Measurements from ENCODE around the gene CYTH3. TPM values are rescaled to one million over a fixed set of nuclear protein-coding genes. Genes with fewer than 3 reads are reported as not detected.
"Not testable (repeated sequence)": the region's sequence is repeated elsewhere in the genome, so short reads cannot be mapped to it uniquely, and the experiment has no call there.

Gene CYTH3
- total RNA-seq, 2 donors from 2014 or later, result 12.8 to 13.2 TPM

DNA sequence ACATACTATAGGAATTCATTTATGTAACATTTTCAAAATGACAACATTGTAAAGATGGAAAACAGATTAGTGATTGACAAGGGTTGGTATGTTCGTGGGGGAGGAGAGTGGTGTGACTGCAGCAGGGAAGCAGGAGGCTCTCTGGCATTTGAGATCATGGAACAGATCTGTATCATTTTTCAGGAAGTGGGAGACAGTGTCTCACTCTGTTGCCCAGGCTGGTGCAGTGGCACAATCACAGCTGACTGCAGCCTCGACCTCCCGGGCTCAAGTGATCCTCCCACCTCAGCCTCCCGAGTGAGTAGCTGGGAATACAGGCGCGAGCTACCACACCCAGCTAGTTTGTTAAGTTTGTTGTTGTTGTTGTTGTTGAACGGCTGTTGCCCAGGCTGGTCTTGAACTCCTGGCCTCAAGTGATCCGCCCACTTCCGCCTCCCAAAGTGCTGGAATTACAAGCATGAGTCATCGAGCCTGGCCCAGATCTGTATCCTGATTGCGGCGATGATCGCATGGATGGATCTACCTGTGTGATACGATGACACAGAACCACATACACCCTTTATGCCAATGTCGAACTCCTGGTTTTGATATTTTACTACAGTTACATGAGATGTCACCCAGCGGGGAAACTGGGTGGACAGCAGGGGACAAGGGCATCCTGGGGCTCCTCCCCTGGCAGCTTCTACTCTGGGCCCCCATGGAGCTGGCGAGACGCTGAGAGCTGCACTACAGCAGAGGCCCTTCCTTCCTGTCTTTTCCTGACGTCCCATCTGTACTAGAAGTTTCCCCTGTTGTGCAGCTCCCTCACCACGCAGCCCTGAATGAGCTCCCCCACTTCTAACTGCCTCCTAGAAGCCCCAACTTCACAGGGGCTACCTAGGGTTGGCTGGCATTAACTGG is 12.3 kb upstream of the CYTH3 start:
- DNase-seq (no peak), ATAC-seq (peak; percentile 28)
- intact Hi-C loops (cut with DNase I, micrococcal nuclease), result no loop called here

DNA sequence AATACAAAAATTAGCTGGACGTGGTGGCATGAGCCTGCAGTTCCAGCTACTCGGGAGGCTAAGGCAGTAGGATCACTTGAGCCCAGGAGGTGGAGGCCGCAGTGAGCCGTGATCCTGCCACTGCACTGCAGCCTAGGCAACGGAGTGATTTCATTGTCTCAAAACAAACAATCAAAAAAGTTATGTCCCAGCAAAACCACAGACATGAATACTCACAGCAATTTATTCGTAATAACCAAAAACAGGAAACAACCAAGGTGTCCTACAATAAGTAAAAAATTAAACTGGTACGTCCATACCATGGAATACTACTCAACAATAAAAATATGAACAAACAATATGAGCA is 11.6 kb upstream of the CYTH3 start:
- ATAC-seq (no peak), DNase-seq (no peak)
- intact Hi-C loops (cut with DNase I, micrococcal nuclease), result no loop called here

DNA sequence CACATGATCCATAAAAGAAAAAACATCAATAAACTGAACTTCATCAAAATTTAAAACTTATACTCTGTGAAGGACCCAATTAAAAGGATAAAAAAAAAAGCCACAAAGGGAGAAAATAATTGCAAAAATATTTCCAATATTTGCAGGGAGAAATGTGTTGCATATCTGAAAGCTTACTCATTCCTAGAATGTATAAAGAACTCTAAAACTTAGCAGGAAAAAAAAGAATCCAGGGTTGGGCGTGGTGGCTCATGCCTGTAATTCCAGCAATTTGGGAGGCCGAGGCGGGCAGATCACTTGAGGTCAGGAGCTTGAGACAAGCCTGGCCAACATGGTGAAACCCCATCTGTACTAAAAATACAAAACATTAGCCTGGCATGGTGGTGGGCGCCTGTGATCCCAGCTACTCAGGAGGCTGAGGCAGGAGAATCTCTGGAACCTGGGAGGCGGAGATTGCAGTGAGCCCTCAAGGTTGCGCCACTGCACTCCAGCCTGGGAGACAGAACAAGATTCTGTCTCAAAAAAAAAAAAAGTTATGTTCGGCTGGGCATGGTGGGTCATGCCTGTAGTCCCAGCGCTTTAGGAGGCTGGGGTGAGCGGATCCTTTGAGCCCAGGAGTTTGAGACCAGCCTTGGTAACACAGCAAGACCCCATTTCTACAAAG is 11.1 kb upstream of the CYTH3 start:
- DNase-seq; ATAC-seq; intact Hi-C loops (cut with DNase I, micrococcal nuclease): not testable (repeated sequence)

DNA sequence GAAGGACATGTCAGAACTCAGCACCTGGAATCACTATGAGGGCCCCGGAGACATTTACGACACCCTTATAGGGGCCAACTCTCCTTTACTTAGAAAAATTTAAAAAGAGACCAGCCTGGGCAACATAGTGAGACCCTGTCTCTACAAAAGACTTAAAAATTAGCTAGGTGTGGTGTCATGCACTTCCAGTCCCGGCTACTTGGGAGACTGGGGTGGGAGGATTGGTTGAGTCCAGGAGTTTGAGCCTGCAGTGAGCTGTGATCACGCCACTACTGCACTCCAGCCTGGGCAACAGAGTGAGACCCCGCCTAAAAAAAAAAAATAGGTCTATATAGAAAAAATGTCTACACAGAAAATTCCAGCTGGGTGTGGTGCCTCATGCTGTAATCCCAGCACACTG is 7.5 kb upstream of the CYTH3 start:
- ATAC-seq, result no peak
- intact Hi-C loops (cut with DNase I, micrococcal nuclease), result no loop called here
- no peak for DNase-seq

DNA sequence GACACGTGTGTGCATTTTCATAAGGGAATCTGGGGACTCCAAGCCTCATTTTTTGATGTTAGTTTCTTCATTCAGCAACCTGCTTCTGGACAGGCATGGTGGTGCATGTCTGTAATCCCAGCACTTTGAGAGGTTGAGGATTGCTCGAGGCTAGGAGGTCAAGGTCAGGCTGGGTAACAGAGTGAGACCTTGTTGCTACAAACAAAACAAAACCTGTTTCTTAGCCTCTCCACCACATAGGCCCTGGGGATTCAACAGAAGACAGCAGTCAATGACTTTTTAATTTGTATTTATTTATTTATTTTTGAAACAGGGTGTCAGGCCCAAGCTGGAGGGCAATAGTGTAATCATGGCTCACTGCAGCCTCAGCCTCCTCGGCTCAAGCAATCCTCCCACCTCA is 6.9 kb upstream of the CYTH3 start:
- intact Hi-C loops (cut with DNase I, micrococcal nuclease), result no loop called here
- no peak for ATAC-seq
- DNase-seq, result no peak

DNA sequence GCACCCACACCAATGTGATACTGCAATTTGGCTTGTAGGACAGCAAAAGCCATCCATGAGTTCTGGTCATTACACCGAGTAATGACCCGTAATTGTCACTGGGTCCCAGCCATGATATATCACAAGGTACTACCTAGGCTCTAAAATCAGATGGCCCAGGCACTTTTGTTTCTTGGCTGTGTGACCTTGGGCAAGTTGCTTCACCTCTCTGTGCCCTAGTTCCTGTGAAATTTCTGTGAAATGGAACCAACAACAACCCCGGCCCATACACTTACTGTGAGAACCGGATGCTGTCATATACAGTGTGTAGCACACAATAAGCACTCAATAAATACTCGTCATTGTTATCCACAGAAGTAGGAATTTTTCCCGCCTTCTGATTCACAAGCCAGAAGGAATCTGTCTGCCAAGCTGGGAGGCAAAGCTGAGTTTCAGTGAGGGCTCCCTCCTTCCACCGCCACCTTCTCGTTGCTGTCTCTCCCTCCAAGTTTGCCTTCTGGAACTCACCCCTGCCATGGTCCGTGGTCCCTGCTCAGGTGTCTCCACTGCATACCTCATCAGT is 6.4 kb upstream of the CYTH3 start:
- intact Hi-C loops (cut with DNase I, micrococcal nuclease), result no loop called here
- no peak for DNase-seq
- no peak for ATAC-seq

DNA sequence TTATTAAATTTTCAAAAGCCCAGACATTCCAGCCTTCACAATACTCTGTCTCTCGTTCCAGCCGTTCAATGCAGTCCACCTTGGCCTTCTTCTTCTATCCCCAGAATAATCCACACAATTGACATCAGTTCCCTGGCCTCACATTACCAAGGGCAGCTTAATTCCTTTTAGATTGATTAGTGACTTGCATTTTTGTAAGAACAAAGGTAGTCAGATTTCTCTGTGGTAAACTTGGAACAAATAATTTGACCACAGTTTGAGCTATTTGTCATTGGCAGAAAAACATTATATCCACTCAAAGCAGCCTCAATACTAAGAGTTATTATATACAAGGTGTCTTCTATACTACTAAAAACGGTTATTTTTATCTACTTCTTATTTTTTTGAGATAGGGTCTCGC is 5.1 kb upstream of the CYTH3 start:
- ATAC-seq (no peak), DNase-seq (no peak)
- intact Hi-C loops (cut with DNase I, micrococcal nuclease), result no loop called here

DNA sequence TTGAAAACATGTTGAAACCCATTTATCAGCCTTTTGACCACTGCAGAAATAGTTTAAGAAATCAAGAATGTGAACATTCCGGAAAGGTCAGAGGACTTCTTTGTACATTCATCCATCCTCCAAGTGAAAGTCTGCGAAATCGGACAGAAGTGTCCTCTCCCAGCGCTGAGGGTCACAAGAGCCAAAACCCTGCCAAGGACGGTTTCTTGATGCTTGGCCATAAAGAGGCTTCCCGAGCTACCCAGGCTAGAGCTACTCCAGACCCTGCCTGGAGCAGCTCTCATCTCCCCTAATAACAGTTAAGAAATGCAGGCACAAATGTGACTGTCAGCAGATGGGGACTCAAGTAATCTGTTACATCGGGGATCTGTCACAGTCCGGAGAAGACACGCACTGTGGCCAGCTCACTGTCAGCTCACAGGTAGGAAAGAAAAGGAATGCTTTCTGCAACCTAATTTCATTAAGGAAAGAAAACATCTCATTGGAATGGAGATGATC is 4.5 kb upstream of the CYTH3 start:
- DNase-seq, result no peak
- intact Hi-C loops (cut with DNase I, micrococcal nuclease), result no loop called here
- ATAC-seq, result no peak

DNA sequence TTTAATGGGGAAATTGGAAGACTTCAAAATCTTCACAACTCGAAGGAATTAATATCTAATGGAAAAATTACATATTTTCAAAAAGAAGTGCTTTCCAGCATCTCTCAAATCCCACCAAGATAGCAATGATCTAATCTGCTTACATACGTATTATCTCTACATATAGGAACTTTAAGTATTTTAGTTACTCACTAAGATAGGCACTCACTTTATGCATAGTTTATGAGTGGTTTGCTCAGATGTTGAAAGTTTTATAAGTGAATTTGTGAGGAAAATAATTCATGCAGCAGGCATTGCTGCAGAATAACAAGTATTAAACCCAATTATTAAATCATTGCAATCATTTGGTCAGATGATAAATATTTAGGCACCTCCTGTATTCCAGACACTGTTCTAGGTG is 2.3 kb upstream of the CYTH3 start:
- DNase-seq, result no peak
- ATAC-seq, result no peak
- intact Hi-C loops (cut with DNase I, micrococcal nuclease), result no loop called here

DNA sequence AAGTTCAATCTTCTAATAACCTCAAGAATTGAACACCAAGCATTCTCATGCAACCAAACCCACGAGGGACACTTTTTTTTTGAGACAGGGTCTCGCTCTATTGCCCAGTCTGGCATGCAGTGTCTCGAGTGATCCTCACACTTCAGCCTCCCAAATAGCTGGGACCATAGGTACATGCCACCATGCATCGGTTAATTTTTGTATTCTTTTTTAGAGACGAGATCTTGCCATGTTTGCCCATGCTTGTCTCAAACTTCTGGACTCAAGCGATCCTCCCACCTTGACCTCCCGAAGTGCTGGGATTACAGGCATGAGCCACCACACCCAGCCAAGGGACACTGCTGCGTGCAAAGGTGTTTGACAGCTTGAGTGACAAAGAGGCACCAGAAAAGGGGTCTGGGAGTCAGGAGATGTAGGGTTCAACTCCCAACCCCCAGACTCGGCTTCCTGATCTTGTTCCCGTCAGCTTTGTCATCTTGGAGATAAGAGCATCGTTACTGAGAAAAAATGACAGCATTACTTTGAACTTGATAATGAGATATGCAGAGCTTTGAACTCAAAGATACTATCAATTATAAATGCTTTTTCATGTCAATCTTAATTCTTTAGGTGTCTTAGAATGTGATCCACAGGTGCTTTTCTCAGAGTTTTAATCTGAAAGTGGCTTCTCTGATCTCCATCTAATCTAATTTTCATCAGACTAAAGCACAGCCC is 1.6 kb upstream of the CYTH3 start:
- DNase-seq (no peak), ATAC-seq (no peak)
- intact Hi-C loops (cut with DNase I, micrococcal nuclease), result no loop called here

DNA sequence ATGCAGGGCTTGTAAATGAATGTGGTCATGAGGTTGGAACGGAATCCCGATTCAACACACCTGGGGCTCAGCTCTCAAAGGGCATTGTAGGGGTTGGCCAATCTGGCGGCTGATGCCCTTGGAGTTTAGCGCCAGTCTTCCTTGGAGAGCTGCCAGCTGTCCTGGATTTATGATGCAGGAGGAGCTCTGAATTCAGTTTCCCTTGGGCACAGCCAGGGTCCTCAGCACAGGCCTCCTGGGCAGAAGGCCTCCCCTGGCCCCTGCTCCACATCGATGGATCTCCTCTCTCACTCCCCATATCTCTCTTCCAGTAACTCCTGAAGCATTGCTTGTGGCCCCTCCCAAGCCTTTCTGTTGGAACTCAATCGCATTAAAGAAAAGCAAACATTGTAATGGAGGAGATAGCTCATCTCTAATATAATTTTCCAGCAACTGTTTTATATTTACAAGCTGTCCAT is 985 bp upstream of the CYTH3 start:
- peak; percentile 69 for ATAC-seq
- intact Hi-C loops (cut with DNase I, micrococcal nuclease), result no loop called here
- DNase-seq, result peak; percentile 82 to 85

DNA sequence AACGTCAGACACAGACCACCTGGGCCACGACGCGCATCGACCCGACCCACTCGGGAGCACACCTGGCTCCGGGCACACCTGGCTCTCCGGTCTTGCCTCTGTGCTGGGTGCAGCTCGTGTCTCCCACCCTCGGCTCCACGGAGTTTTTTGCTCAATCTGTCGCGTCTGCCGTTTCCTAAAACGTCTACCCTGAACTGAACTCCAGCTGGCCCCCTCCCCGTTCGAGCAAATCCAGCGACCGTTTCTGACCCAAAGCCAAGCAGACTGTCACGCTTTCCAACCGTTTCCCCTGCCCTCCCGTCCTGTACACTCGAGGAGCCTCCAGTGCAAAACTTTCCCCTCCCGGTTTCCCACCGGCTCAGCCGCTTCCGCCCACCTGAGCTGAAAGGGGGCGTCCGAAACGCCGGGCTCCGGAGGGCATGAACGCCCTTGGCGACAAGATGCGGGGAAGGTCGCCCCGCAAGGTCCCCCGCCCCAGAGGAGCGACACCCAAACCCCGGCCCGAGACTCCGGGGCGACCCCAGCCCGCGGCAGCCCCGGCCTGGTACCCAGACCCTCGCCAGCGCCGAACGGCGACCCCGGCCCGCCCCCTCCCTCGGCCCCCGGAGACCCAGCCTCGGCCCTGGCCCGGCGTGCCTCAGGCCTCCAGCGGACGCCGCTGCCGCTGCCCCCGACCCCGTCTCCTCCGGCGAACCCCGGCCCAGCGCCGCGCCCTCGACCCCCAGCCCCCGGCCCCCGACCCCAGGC is 557 bp downstream of the CYTH3 start:
- DNase-seq (peak; percentile 31 to 34), ATAC-seq (peak; percentile 18)

DNA sequence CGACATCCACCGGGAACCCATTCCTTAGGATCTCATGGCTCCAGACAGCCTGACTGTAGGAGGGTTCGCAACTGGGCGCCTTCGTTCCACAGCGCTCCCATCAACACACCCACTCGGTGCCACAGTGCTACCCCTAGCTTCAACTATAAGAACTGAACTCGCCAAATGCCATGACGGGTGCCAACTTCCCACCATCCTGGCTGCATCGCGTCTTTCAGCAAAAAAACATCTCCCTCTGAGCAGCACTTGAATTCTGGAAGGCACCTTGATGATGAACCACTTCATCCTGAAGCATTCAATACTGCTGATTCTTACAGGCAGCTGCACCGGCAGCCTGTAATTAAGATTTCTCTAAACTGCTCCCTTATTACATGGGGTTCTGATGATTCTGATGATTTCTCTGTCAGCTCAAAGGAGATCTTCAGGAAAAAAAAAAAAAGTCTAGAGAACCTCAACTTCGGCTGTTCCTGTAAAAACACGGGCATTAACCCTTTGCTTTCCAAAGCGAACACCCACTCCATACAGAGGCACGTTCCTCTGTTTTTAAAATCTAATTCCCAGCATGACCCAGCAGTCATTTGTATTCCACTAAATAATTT is 1.3 kb downstream of the CYTH3 start:
- DNase-seq (peak; percentile 54 to 57), ATAC-seq (peak; percentile 52)
- intact Hi-C loops (cut with DNase I, micrococcal nuclease), result no loop called here

More for the DNA sequence above, 557 bp downstream of the CYTH3 start:
- intact Hi-C loops (cut with DNase I, micrococcal nuclease), result no loop called here

DNA sequence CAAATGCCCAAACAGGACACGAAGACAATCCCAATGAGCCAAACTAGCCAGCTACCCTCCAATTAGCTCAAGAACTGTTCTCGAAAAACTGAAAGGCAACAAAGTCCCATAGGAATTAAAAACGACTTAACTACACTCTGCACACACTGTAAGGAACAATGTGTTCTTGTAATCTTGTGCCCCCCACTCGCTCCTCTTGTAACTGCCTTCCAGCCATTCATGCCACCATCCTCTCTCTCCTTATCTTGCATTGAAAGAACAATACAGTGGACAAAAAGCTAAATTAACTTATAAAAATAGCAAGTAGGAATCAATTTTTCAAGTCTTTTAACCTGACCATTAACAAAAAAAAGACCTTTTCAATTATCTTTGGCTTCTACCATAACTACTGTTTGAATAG is 2.9 kb downstream of the CYTH3 start:
- no peak for ATAC-seq
- DNase-seq, result no peak
- intact Hi-C loops (cut with DNase I, micrococcal nuclease), result no loop called here

DNA sequence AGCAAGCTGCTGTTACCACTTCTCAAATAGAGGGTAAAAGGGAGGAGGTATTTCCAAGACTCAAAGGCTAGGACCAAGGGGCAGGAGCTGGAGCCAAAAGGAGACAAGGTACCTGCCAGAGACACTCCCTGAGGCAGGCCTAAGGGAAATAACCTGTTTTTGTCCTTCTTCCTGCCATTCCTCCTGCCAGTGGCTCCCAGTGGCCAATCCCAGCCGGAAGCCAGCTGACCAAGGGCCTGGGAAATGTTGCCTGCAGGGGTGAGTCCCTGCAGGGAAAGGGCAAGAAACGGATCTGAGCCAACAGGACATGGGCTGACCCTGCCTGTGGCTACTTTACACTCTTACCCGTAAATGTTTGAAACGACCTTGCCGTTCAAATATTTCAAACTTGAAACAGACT is 3.5 kb downstream of the CYTH3 start:
- ATAC-seq, result no peak
- intact Hi-C loops (cut with DNase I, micrococcal nuclease), result no loop called here
- peak in 1 of 2 donors; percentile 34 for DNase-seq

DNA sequence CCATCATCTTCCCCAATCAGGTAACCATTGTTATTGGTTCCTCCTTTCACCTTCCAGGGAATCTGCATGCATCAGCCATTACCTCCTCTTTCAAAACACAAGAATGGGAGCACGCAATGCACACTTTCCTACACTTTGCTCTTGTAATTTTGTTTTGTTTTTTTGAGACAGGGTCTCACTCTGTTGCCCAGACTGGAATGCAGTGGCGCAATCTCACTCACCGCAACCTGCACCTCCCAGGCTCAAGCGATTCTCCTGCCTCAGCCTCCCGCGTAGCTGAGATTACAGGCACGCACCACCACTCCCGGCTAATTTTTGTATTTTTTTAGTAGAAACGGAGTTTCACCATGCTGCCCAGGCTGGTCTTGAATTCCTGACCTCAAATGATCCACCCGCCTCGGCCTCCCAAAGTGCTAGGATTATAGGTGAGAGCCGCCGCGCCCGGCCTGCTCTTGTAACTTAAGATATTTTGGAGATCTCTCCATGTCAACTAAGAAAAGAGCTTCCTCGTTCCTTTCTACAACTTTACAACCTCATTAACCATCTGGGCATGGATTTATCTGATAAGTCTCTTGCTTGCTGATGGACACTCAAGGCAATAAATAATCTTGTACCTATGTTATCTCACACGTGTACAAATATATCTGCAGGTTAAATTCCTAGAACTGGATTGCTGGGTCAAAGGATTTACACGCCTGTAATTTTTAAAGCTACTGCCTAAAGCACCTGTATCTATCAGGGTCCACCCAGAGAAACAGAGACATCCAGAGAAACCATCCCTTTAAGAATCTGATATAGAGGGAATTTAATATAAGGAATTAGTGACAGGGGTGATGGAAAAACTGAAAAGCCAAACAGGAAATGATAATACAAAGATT is 4.2 kb downstream of the CYTH3 start:
- intact Hi-C loops (cut with DNase I, micrococcal nuclease), result no loop called here
- DNase-seq (no peak), ATAC-seq (peak; percentile 16)

DNA sequence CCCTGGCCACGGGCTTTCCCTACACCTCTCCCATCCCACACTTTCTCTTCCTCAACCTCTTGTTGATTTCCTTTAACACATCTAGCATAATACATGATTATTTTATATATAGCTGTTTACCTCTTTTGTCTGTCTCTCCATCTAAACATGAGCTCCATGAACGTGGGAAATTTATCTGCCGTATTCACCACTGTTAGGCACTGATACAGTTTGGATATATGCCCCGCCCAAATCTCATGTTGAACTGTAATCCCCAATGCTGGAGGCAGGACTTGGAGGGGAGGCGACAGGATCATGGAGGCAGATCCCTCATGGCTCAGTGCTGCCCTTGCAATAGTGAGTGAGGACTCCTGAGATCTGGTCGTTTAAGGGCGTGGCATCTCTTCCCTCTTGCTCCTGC is 5.7 kb downstream of the CYTH3 start:
- no peak for DNase-seq
- intact Hi-C loops (cut with DNase I, micrococcal nuclease), result no loop called here

More for the DNA sequence above, 5.7 kb downstream of the CYTH3 start:
- no peak for ATAC-seq
